NCI-H526 treated with DMSO at 0.1 percent for 48 hours (cell line): ENCODE results near the gene ARL4A.

ENCODE experiments used
- DNase-seq: peaks from one replicate; lab custom pipeline; 2025; lab: John Stamatoyannopoulos, UW

ARL4A gene

GRCh38 chr7:12703881-12704280 lies 16.4 kb downstream of the ARL4A start:
- DNase-seq, result no peak

GRCh38 chr7:12705878-12706277 lies 18.4 kb downstream of the ARL4A start:
- DNase-seq, result no peak

- DNase-seq, result no peak
Observed at GRCh38 chr7:12706900-12707536, 19.6 kb downstream of the ARL4A start.

- DNase-seq, result no peak
Observed at GRCh38 chr7:12708314-12708713, 20.9 kb downstream of the ARL4A start.

GRCh38 chr7:12709726-12710502 lies 22.5 kb downstream of the ARL4A start:
- no peak for DNase-seq

- no peak for DNase-seq
Observed at GRCh38 chr7:12711124-12711523, 23.7 kb downstream of the ARL4A start.

GRCh38 chr7:12712236-12712635 lies 24.8 kb downstream of the ARL4A start:
- no peak for DNase-seq

- DNase-seq, result no peak
Observed at GRCh38 chr7:12713625-12714378, 26.4 kb downstream of the ARL4A start.

- no peak for DNase-seq
Observed at GRCh38 chr7:12714379-12714737, 26.9 kb downstream of the ARL4A start.

GRCh38 chr7:12715372-12716133 lies 28.1 kb downstream of the ARL4A start:
- DNase-seq, result no peak

GRCh38 chr7:12716134-12716681 lies 28.8 kb downstream of the ARL4A start:
- no peak for DNase-seq

GRCh38 chr7:12716722-12717121 lies 29.3 kb downstream of the ARL4A start:
- DNase-seq, result no peak

GRCh38 chr7:12719141-12719919 lies 31.9 kb downstream of the ARL4A start:
- no peak for DNase-seq

- no peak for DNase-seq
Observed at GRCh38 chr7:12719981-12720865, 32.8 kb downstream of the ARL4A start.

- DNase-seq, result no peak
Observed at GRCh38 chr7:12721286-12721830, 33.9 kb downstream of the ARL4A start.

GRCh38 chr7:12722136-12722535 lies 34.7 kb downstream of the ARL4A start:
- no peak for DNase-seq

- DNase-seq, result no peak
Observed at GRCh38 chr7:12722636-12723605, 35.5 kb downstream of the ARL4A start.

- DNase-seq, result no peak
Observed at GRCh38 chr7:12725575-12726316, 38.3 kb downstream of the ARL4A start.
